Lung (tissue), 12 donors: ENCODE measurements around the gene GLIS1. TPM values are rescaled to one million over a fixed set of nuclear protein-coding genes. Genes with fewer than 3 reads are reported as not detected.
A peak's percentile ranks its signal among the peaks of the same experiment; 100 is the strongest.

Experiments used
- ATAC-seq: fragments of 200-7000 bp; cut with Tn5 transposase; one replicate; pipeline ENCODE4 v1.9.1; 2020; ENCODE audit warnings: moderate number of reproducible peaks; ENCODE audit not compliant: insufficient read depth, low FRiP score
- DNase-seq, 3 donors: peaks; one replicate each; pipeline ENCODE4 v3.0.0-alpha.2; 2013 to 2017
- H3K27ac ChIP-seq, 2 donors: one replicate each; pipeline ENCODE4 v1.5.1; 2013; ENCODE audit warnings: mild to moderate bottlenecking in 2 of 2, moderate library complexity in 2 of 2, control low read depth in 1 of 2, inconsistent platforms in 1 of 2, low read depth in 1 of 2, low read length in 1 of 2
- H3K27me3 ChIP-seq, 3 donors: one replicate each; pipeline ENCODE4 v1.5.1; 2013; ENCODE audit warnings: low read length in 2 of 3; ENCODE audit not compliant: control insufficient read depth in 3 of 3, insufficient read depth in 3 of 3
- H3K36me3 ChIP-seq, 4 donors: one replicate each; pipeline ENCODE4 v1.5.1; 2013; ENCODE audit warnings: low read length in 4 of 4, mild to moderate bottlenecking in 1 of 4, moderate library complexity in 1 of 4; ENCODE audit not compliant: control insufficient read depth in 4 of 4, insufficient read depth in 4 of 4
- H3K4me1 ChIP-seq, 5 donors: one replicate each; pipeline ENCODE4 v1.5.1; 2013; ENCODE audit warnings: low read length in 5 of 5, mild to moderate bottlenecking in 2 of 5, moderate library complexity in 1 of 5; ENCODE audit not compliant: control insufficient read depth in 5 of 5, insufficient read depth in 5 of 5
- H3K4me3 ChIP-seq: one replicate; pipeline ENCODE4 v1.5.1; 2013; ENCODE audit warnings: mild to moderate bottlenecking, control low read depth, moderate library complexity
- H3K9ac ChIP-seq, 2 donors: one replicate each; pipeline ENCODE4 v1.5.1; 2013; ENCODE audit warnings: low read length in 2 of 2, control low read depth in 1 of 2; ENCODE audit not compliant: insufficient read depth in 1 of 2
- H3K9me3 ChIP-seq, 4 donors: one replicate each; pipeline ENCODE4 v1.5.1; 2013; ENCODE audit warnings: low read length in 3 of 4, mild to moderate bottlenecking in 1 of 4, moderate library complexity in 1 of 4; ENCODE audit not compliant: control insufficient read depth in 4 of 4, insufficient read depth in 3 of 4
- WGBS, 2 donors: extraction: QIAGEN DNeasy Blood & Tissue Kit; methylation state at CpG; one replicate each; pipeline ENCODE4 v1.1.7; 2013; 5-methylcytosine and 5-hydroxymethylcytosine counted together
- polyA plus RNA-seq, 2 donors: library from polyadenylated mRNA; stranded (reverse); fragments of 200-250 nt; gene quantifications; one replicate each; pipeline ENCODE4 v1.2.1, GENCODE V29; 2013
- total RNA-seq, 2 donors: library from RNA; depleted of rRNA in 1 of 2; stranded (reverse); fragments of >200 nt in 1 of 2; gene quantifications; one replicate each; pipeline ENCODE4 v1.2.1, GENCODE V29; 2014 to 2021
- TF ChIP-seq, protein P1 (sequence below): IDR thresholded peaks from 2 replicates; pipeline ENCODE4 v1.5.1; 2012; ENCODE audit warnings: mild to moderate bottlenecking; ENCODE audit errors: control extremely low read depth, extremely low read depth
- donor health status: control.
- donor health status: control.
- donor health status: Bipolar disorder and iron deficiency.
- donor health status: healthy.
- donor health status: DM: yes; HTN: yes; CAD: no.

GLIS1 gene
- total and polyA plus RNA-seq, 4 donors = 0.05 to 0.18 (median 0.17) TPM; not detected in 1

DNA sequence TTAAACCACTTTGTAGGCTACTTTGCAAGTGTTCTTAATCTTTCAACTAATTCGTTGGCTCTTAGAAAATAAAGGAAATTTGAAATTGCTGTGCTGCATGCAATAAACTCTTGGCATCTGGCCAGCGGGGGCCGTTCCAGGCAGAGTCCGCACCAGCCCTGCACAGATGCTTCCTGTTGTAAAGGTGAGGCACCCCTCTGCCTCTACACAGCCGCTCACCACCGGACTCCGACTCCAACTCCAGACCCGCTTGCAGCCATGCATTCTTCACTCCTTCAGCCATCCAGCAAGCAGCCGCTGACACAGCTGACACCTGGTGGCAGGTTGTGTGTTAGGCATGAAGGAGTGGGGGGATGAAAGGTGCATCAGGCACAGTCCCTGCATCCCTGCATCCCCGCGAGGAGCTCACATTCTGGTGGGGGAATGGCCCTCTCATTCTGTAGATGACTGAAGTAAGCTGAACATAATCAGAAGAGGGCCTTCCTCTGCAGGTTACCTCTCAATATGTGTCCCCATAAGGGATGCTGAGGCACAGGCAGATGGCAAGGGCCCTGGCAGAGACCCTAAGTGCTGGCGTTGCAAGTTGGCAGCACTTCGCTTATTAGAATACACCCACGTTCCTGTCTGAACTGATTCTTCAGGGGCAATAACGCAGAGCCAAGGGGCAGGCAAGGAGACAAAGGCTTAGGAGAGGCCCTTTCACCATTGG lies 56.8 kb downstream of the GLIS1 start:
- Histone ChIP-seq H3K9me3 (peaks cover 0 to 2% (median 0%) of the 10 kb centered on the region in 4 donors), H3K27me3 (peaks cover 0 to 26% (median 16%) of the 10 kb centered on the region in 3 donors), H3K4me1 (peaks cover 0 to 26% (median 4%) of the 10 kb centered on the region in 5 donors), H3K9ac (no peak overlapping the region), H3K36me3 (no peaks in the 10 kb centered on the region), H3K4me3 (no peak overlapping the region), H3K27ac (no peak overlapping the region)
- TF ChIP-seq, protein P1, sequence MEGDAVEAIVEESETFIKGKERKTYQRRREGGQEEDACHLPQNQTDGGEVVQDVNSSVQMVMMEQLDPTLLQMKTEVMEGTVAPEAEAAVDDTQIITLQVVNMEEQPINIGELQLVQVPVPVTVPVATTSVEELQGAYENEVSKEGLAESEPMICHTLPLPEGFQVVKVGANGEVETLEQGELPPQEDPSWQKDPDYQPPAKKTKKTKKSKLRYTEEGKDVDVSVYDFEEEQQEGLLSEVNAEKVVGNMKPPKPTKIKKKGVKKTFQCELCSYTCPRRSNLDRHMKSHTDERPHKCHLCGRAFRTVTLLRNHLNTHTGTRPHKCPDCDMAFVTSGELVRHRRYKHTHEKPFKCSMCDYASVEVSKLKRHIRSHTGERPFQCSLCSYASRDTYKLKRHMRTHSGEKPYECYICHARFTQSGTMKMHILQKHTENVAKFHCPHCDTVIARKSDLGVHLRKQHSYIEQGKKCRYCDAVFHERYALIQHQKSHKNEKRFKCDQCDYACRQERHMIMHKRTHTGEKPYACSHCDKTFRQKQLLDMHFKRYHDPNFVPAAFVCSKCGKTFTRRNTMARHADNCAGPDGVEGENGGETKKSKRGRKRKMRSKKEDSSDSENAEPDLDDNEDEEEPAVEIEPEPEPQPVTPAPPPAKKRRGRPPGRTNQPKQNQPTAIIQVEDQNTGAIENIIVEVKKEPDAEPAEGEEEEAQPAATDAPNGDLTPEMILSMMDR = no peak
- ATAC-seq = no peak
- DNase-seq = peak; percentile 46 to 55 (median 48)
- WGBS, 2 donors = 11 to 18% methylated on average over 15 of the region's 15 CpGs

DNA sequence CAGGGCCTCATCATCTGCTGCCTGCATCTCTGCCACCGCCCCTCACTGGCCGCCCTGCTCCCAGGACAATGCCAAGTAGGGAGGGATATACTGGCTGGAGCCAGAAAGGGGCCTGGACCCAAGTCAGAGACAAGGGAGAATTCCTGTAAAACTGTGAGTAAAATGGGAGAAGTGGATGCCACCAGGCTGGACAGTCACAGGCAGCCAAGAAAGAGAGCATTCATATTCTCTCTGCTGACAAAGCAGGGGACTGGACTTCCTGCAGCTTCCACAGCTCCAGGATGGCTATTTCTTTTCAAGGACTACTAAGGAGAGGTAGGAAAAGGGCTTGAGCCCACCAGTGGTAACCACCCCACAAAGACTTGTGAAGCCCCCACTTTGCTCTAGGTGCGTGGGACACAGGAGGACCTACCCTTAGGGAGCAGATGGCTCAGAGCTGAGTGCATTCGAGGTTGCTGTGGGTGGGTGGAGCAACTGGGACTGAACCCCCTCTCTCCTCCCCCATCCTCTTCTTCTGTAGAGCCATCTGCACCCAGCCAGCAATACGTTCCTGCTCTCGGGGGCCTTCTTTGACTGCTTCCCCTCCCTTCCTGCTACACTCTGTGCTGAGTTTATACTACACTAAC lies 57.5 kb downstream of the GLIS1 start:
- WGBS, 2 donors = 37 to 55% methylated on average over 6 of the region's 6 CpGs
- no peak overlapping the region for H3K27ac ChIP-seq
- no peaks in the 10 kb centered on the region for H3K36me3 ChIP-seq
- ATAC-seq (no peak), DNase-seq (no peak)
- TF ChIP-seq, protein P1 = no peak
- no peak overlapping the region for H3K9ac ChIP-seq
- H3K4me1 ChIP-seq = peaks cover 0 to 26% (median 4%) of the 10 kb centered on the region in 5 donors
- peaks cover 0 to 23% (median 16%) of the 10 kb centered on the region in 3 donors for H3K27me3 ChIP-seq
- H3K4me3 ChIP-seq = no peak overlapping the region
- H3K9me3 ChIP-seq = peaks cover 0 to 2% (median 0%) of the 10 kb centered on the region in 4 donors

DNA sequence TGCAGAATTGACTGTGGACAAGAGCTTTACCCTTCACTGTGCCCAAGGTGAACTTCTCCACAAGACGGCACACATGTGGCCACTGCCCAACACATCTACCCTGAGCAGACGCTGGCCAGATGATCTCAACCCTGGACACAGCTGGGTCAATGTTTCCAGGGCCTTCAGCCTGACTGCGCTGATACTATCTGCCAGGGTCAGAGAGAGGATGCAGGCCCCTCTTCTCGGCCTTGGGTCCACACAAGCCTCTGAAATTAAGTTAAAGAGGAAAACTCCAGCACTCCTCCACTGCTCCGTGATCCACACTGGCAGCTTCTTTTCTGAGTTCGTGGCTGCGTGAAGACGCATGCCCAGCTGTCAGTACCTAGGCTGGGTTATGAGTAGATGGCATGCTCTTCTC lies 58.1 kb downstream of the GLIS1 start:
- Histone ChIP-seq H3K27ac (no peak overlapping the region), H3K4me3 (no peak overlapping the region), H3K36me3 (no peaks in the 10 kb centered on the region), H3K4me1 (peaks cover 0 to 26% (median 4%) of the 10 kb centered on the region in 5 donors), H3K9me3 (peaks cover 0 to 2% (median 0%) of the 10 kb centered on the region in 4 donors), H3K9ac (no peak overlapping the region), H3K27me3 (peaks cover 0 to 17% (median 16%) of the 10 kb centered on the region in 3 donors)
- ATAC-seq (no peak), DNase-seq (no peak)
- TF ChIP-seq, protein P1 = no peak
- WGBS, 2 donors = 88 to 91% methylated on average over 8 of the region's 8 CpGs
